Panc1 (cell line): Measurements from ENCODE around the gene FAM83D. TPM values are rescaled to one million over a fixed set of nuclear protein-coding genes. Genes with fewer than 3 reads are reported as not detected.

Source experiments
- ATAC-seq: fragments of 200-7000 bp; cut with Tn5 transposase; 2 replicates; pipeline ENCODE4 v1.9.1; 2020; ENCODE audit warnings: mild to moderate bottlenecking, moderate library complexity
- BruUV-seq: library from RNA; stranded (reverse); fragments of 400-500 nt; replicated peaks from 2 replicates; lab custom pipeline; 2021; lab: Mats Ljungman, UMichigan
- CTCF ChIA-PET: fragments of 300-600 bp; sonication (Branson Sonifier 250); formaldehyde crosslinking; loops from one replicate; lab custom pipeline; 2022; ENCODE audit warnings: antibody characterized with exemption; lab: Charles Lee
- POLR2A ChIA-PET: fragments of 300-600 bp; sonication (Branson Sonifier 250); formaldehyde crosslinking; loops from one replicate; lab custom pipeline; 2022; ENCODE audit warnings: antibody characterized with exemption; lab: Charles Lee
- DNase-seq: peaks from one replicate; pipeline ENCODE4 v3.0.0-alpha.2; 2010; ENCODE audit warnings: low read depth, low spot score
- H3K27ac ChIP-seq: 2 replicates; pipeline ENCODE4 v1.5.1; 2011; ENCODE audit warnings: mild to moderate bottlenecking, low read length, inconsistent platforms
- H3K27me3 ChIP-seq: fragments of 200-500 bp; sonication (Bioruptor generic); 2 replicates; pipeline ENCODE4 v1.6.0; 2014; ENCODE audit warnings: low read length, inconsistent platforms; ENCODE audit not compliant: control insufficient read depth, insufficient read depth
- H3K36me3 ChIP-seq: fragments of 200-500 bp; sonication (Bioruptor generic); 2 replicates; pipeline ENCODE4 v1.5.1; 2014; ENCODE audit warnings: inconsistent platforms, mild to moderate bottlenecking, low read length, moderate library complexity; ENCODE audit not compliant: control insufficient read depth, insufficient read depth
- H3K4me1 ChIP-seq: 2 replicates; pipeline ENCODE4 v1.5.1; 2011; ENCODE audit warnings: inconsistent platforms, mild to moderate bottlenecking, low read length, moderate library complexity; ENCODE audit not compliant: control insufficient read depth, insufficient read depth
- H3K4me3 ChIP-seq, 2 experiments: 2 replicates each; pipeline ENCODE4 v1.5.1; 2011 to 2012; ENCODE audit warnings: low read depth in 2 of 2, low read length in 2 of 2, mild to moderate bottlenecking in 2 of 2, inconsistent platforms in 1 of 2, moderate library complexity in 1 of 2
- H3K9me3 ChIP-seq: fragments of 200-500 bp; sonication (Bioruptor generic); 2 replicates; pipeline ENCODE4 v1.5.1; 2014; ENCODE audit warnings: low read depth, mild to moderate bottlenecking, inconsistent platforms, low read length, moderate library complexity; ENCODE audit not compliant: control insufficient read depth, insufficient read depth
- CTCF ChIP-seq: fragments of 450-650 bp; IDR thresholded peaks from 2 replicates; pipeline ENCODE4 v1.5.1; 2017; ENCODE audit warnings: mild to moderate bottlenecking
- POLR2AphosphoS5 ChIP-seq: IDR thresholded peaks from 2 replicates; pipeline ENCODE4 v1.6.1; 2012; ENCODE audit warnings: mild to moderate bottlenecking, low read depth, low read length, moderate library complexity
- REST ChIP-seq, 2 experiments: IDR thresholded peaks; 2 replicates each; pipeline ENCODE4 v1.6.1; 2011 to 2012; ENCODE audit warnings: low read depth in 2 of 2, control low read depth in 1 of 2, low read length in 1 of 2, mild to moderate bottlenecking in 1 of 2, moderate library complexity in 1 of 2; ENCODE audit not compliant: insufficient read depth in 1 of 2
- SIN3A ChIP-seq: IDR thresholded peaks from 2 replicates; pipeline ENCODE4 v1.6.1; 2012; ENCODE audit warnings: low read depth, mild to moderate bottlenecking, low read length, moderate library complexity, borderline replicate concordance; ENCODE audit not compliant: insufficient read depth
- TCF7L2 ChIP-seq: IDR thresholded peaks from 2 replicates; pipeline ENCODE4 v1.6.1; 2011; ENCODE audit warnings: mild to moderate bottlenecking, low read depth, low read length, inconsistent platforms
- in situ Hi-C: cut with HindIII; loops from 2 replicates; pipeline ENCODE4 v1.10.0; 2016; ENCODE audit warnings: low sequenced_read_pairs, low pct_unique_long_range_greater_than_20kb
- intact Hi-C: fragments of 100-400 bp; cut with micrococcal nuclease; formaldehyde crosslinking; loops from one replicate; pipeline ENCODE4 v1.10.0; 2022; ENCODE audit not compliant: unreplicated experiment
- total RNA-seq: library from RNA; stranded (reverse); gene quantifications from one replicate; pipeline ENCODE4 v1.2.1, GENCODE V29; 2021; ENCODE audit not compliant: unreplicated experiment

The FAM83D gene
- total RNA-seq, 1 experiment from 2014 or later: 30.9 TPM

- H3K9me3 ChIP-seq: no peaks in the 10 kb centered on the region
- CTCF ChIA-PET: no interaction called here
Observed at GRCh38 chr20:38975539-38976120, 49.4 kb downstream of the FAM83D start.

GRCh38 chr20:38979434-38979833 is 53.2 kb downstream of the FAM83D start:
- CTCF ChIA-PET: no interaction called here
- Histone ChIP-seq H3K36me3 (no peaks in the 10 kb centered on the region), H3K27ac (no peak overlapping the region), H3K4me3 (no peak overlapping the region), H3K4me1 (no peaks in the 10 kb centered on the region), H3K27me3 (no peaks in the 10 kb centered on the region), H3K9me3 (no peaks in the 10 kb centered on the region)
- in situ Hi-C loops: no loop called here
- POLR2A ChIA-PET: no interaction called here
- no TSS peak for BruUV-seq
- no peak for TF ChIP-seq SIN3A
- TF ChIP-seq POLR2AphosphoS5: no peak
- TF ChIP-seq TCF7L2: no peak
- no peak for TF ChIP-seq CTCF
- intact Hi-C loops: no loop called here
- DNase-seq: no peak
- no peak for ATAC-seq

More at GRCh38 chr20:38975539-38976120, 49.4 kb downstream of the FAM83D start:
- Histone ChIP-seq H3K27ac (no peak overlapping the region), H3K4me1 (no peaks in the 10 kb centered on the region), H3K27me3 (no peaks in the 10 kb centered on the region), H3K36me3 (no peaks in the 10 kb centered on the region), H3K4me3 (no peak overlapping the region)
- DNase-seq: no peak
- TF ChIP-seq CTCF (no peak), SIN3A (no peak), REST (IDR thresholded peaks at IDR 0.05; ENCODE audit: insufficient read depth in 1 of 2, low read depth in 2 of 2, low read length in 1 of 2) (no peak), TCF7L2 (no peak), POLR2AphosphoS5 (no peak)
- no TSS peak for BruUV-seq
- intact Hi-C loops: no loop called here
- in situ Hi-C loops: no loop called here
- ATAC-seq: no peak
- POLR2A ChIA-PET: no interaction called here
